Measurements from ENCODE around the gene ABAT.

DNA sequence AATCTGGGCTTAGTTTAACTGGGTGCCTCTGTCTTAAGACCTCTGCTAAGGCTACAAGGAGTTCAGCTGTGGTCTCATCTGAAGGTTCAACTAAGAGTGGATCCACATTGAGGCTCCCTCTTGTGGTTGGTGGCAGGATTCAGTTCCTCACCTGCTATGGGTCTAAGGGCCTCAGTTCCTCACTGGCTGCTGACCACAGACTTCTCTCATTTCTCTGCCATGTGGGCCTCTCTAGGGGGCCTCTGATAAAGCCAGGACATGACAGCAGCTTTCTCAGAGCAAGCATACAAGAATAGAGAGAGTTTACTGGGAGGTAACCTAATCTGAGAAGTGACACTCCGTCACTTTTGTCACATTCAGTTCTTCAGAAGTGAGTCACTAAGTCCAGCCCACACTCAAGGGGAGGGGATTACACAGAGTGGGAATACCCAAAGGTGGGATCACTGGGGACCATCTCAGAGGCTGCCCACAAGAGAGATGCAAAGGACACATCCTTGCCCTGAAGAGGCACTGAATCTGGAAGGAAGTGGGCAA lies 19.2 kb upstream of the ABAT start:
- TF ChIP-seq ARNT (IDR thresholded peaks at IDR 0.05) (no peak), LEF1 (IDR thresholded peaks at IDR 0.05; ENCODE audit: borderline replicate concordance) (no peak), SP1 (IDR thresholded peaks at IDR 0.05) (no peak), FOXM1 (IDR thresholded peaks at IDR 0.05; ENCODE audit: borderline replicate concordance) (no peak), SUZ12 (IDR thresholded peaks at IDR 0.05) (no peak)

Measured in HEK293T (cell line).